Parathyroid adenoma (tissue), 2 donors: ENCODE measurements around the gene OVCH2.

Experiments
- H2AFZ ChIP-seq: fragments of 300-600 bp; sonication (generic); one replicate; pipeline ENCODE4 v1.7.0; 2017; ENCODE audit warnings: antibody characterized with exemption, mild to moderate bottlenecking
- H3K27ac ChIP-seq: fragments of 300-600 bp; sonication (generic); one replicate; pipeline ENCODE4 v1.7.0; 2017
- H3K27me3 ChIP-seq: fragments of 300-600 bp; sonication (generic); one replicate; pipeline ENCODE4 v1.7.0; 2017; ENCODE audit warnings: low read length; ENCODE audit not compliant: control insufficient read depth, insufficient read depth
- H3K36me3 ChIP-seq: fragments of 300-600 bp; sonication (generic); one replicate; pipeline ENCODE4 v1.7.0; 2017; ENCODE audit warnings: low read length; ENCODE audit not compliant: control insufficient read depth, insufficient read depth
- H3K4me1 ChIP-seq: fragments of 300-600 bp; sonication (generic); one replicate; pipeline ENCODE4 v1.7.0; 2017; ENCODE audit warnings: control low read depth
- H3K4me2 ChIP-seq: fragments of 300-600 bp; sonication (generic); one replicate; pipeline ENCODE4 v1.7.0; 2017; ENCODE audit warnings: low read length
- H3K4me3 ChIP-seq: fragments of 300-600 bp; sonication (generic); one replicate; pipeline ENCODE4 v1.7.0; 2017; ENCODE audit warnings: low read depth, low read length
- H3K79me2 ChIP-seq: fragments of 300-600 bp; sonication (generic); one replicate; pipeline ENCODE4 v1.7.0; 2017; ENCODE audit warnings: control low read depth
- H3K9ac ChIP-seq: fragments of 300-600 bp; sonication (generic); one replicate; pipeline ENCODE4 v1.7.0; 2017; ENCODE audit warnings: mild to moderate bottlenecking
- H3K9me3 ChIP-seq: fragments of 300-600 bp; sonication (generic); one replicate; pipeline ENCODE4 v1.7.0; 2017; ENCODE audit warnings: low read length; ENCODE audit not compliant: control insufficient read depth
- TF ChIP-seq, protein P1 (sequence below): fragments of 300-600 bp; sonication (generic); IDR thresholded peaks from one replicate; pipeline ENCODE4 v1.7.0; 2017; ENCODE audit warnings: antibody characterized with exemption, mild to moderate bottlenecking
- donor health status: primary hyperparathyroidism.

OVCH2 gene

DNA sequence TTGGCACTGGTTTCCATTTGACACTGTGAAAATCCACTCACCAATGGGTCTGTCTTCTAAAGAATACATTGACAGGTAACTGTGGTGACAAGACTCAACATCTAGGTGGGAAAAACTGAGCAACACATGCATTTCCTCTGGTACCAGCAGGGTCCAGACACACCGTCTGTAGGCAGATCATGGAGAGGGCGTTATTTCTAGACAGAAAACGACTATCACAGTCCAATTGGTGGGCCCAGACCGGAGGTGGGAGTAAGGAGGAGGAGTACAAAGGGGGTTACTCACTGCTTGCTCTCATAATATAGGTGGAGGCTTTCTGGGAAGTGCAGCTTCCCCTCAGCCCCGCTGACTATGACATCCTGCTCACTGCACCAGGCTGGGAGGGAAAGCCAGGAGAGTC lies 9.9 kb downstream of the OVCH2 start:
- Histone ChIP-seq H3K27me3 (no peaks in the 10 kb centered on the region), H3K9me3 (no peaks in the 10 kb centered on the region), H3K4me3 (no peak overlapping the region), H2AFZ (no peak overlapping the region), H3K79me2 (no peaks in the 10 kb centered on the region), H3K27ac (no peak overlapping the region), H3K4me2 (no peak overlapping the region), H3K36me3 (no peaks in the 10 kb centered on the region), H3K4me1 (peaks cover 12% of the 10 kb centered on the region), H3K9ac (no peak overlapping the region)
- TF ChIP-seq, protein P1, sequence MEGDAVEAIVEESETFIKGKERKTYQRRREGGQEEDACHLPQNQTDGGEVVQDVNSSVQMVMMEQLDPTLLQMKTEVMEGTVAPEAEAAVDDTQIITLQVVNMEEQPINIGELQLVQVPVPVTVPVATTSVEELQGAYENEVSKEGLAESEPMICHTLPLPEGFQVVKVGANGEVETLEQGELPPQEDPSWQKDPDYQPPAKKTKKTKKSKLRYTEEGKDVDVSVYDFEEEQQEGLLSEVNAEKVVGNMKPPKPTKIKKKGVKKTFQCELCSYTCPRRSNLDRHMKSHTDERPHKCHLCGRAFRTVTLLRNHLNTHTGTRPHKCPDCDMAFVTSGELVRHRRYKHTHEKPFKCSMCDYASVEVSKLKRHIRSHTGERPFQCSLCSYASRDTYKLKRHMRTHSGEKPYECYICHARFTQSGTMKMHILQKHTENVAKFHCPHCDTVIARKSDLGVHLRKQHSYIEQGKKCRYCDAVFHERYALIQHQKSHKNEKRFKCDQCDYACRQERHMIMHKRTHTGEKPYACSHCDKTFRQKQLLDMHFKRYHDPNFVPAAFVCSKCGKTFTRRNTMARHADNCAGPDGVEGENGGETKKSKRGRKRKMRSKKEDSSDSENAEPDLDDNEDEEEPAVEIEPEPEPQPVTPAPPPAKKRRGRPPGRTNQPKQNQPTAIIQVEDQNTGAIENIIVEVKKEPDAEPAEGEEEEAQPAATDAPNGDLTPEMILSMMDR: no peak

DNA sequence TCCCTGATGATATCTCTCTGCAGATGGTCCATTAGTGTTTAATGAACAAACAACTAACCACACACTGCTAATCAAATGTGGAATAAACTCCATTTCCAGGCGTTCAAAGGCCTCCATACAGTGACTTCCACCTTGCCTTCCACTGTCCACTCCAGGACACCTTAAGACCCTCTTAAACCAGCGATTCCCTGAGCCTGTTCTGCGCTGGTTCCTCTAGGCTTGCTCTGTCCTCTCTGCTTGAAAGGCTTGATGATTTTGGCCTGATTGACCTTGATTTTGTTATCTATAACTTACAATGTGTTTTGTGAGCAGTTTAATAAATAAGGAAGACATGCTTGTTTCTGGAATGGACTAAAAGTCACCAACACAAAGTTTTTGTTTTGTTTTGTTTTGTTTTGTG lies 12.0 kb downstream of the OVCH2 start:
- Histone ChIP-seq H3K36me3 (no peaks in the 10 kb centered on the region), H3K9me3 (no peaks in the 10 kb centered on the region), H3K27me3 (no peaks in the 10 kb centered on the region), H3K4me1 (peaks cover 12% of the 10 kb centered on the region), H3K27ac (no peak overlapping the region), H3K9ac (no peak overlapping the region), H3K4me2 (no peak overlapping the region), H3K4me3 (no peak overlapping the region), H3K79me2 (no peaks in the 10 kb centered on the region), H2AFZ (peak overlapping the region; percentile 35)
- TF ChIP-seq, protein P1: no peak

DNA sequence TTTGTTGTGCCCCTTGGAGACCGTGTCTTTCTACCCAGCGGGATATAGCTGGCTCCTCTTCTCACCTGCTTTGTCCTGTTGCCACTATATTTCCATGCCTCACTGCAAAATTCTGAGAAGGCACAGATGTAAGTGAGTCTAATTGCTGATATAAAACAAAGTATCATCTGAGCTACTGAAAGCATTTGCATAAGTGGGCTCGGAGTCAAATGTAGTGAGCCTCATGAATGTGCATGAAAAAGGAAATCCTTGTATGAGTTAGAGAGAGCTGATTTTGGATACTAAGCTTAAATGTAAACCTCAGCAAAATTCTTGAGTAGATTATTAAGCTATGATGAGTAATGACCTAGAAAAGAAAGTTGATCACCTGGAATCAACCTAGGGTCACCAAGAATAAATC lies 13.9 kb downstream of the OVCH2 start:
- peak overlapping the region; percentile 29 for H3K27ac ChIP-seq
- H3K9ac ChIP-seq: no peak overlapping the region
- TF ChIP-seq, protein P1: no peak
- no peak overlapping the region for H3K4me3 ChIP-seq
- peaks cover 12% of the 10 kb centered on the region for H3K4me1 ChIP-seq
- H3K27me3 ChIP-seq: no peaks in the 10 kb centered on the region
- H3K9me3 ChIP-seq: no peaks in the 10 kb centered on the region
- no peaks in the 10 kb centered on the region for H3K79me2 ChIP-seq
- H3K36me3 ChIP-seq: no peaks in the 10 kb centered on the region
- H2AFZ ChIP-seq: no peak overlapping the region
- H3K4me2 ChIP-seq: no peak overlapping the region

DNA sequence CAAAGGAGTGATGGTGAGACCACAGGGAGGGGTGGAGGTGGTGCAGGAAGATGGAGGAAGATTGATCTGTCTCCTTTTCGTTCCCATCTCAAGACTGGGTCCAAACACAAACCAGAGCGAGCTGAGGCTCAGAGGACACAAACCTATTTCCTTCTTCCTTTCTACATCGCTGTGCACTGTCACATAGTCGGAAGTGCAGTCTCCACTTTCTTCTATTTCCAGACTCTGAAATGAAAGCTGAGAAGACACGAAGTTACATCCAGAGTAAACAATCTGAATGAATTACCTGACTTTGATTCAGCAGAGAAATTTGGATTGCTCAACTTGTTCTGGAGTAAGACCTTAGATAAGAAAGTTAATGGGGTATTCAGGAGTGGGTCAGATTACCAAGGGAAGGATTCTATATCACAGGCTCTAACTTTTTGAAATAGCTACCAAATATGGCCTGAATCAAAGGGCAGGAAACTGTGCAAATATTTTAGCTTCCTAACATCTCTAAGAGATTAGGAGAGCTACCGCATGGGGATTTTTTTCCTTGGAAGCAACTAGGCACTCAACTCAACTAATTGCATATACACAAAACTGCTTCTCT lies 14.4 kb downstream of the OVCH2 start:
- H3K79me2 ChIP-seq: no peaks in the 10 kb centered on the region
- peak overlapping the region; percentile 29 for H3K27ac ChIP-seq

More for the DNA sequence above, 14.4 kb downstream of the OVCH2 start:
- TF ChIP-seq, protein P1: no peak
- Histone ChIP-seq H3K4me2 (no peak overlapping the region), H3K36me3 (no peaks in the 10 kb centered on the region), H3K27me3 (no peaks in the 10 kb centered on the region), H3K4me1 (peaks cover 12% of the 10 kb centered on the region), H3K4me3 (no peak overlapping the region), H3K9ac (no peak overlapping the region), H2AFZ (no peak overlapping the region), H3K9me3 (no peaks in the 10 kb centered on the region)
